GM23248 (cell line): Measurements from ENCODE around the gene IQGAP2.

ENCODE experiments used
- EZH2 ChIP-seq: fragments of 200-600 bp; sonication (generic); IDR thresholded peaks from 2 replicates; pipeline ENCODE4 v1.6.1; 2018; ENCODE audit warnings: antibody characterized with exemption, mild to moderate bottlenecking; ENCODE audit not compliant: insufficient read depth, poor library complexity, severe bottlenecking
- EZH2phosphoT487 ChIP-seq: fragments of 200-600 bp; sonication (generic); IDR thresholded peaks from 2 replicates; pipeline ENCODE4 v1.6.1; 2018; ENCODE audit warnings: antibody characterized with exemption, moderate library complexity, mild to moderate bottlenecking, low read depth; ENCODE audit not compliant: insufficient read depth

- no peak for TF ChIP-seq EZH2
- TF ChIP-seq EZH2phosphoT487 = peak; percentile 99
These were observed 286.4 kb downstream of the IQGAP2 start for GRCh38 chr5:76689321-76690036.
